Measurements from ENCODE around the gene COL4A2.

DNA sequence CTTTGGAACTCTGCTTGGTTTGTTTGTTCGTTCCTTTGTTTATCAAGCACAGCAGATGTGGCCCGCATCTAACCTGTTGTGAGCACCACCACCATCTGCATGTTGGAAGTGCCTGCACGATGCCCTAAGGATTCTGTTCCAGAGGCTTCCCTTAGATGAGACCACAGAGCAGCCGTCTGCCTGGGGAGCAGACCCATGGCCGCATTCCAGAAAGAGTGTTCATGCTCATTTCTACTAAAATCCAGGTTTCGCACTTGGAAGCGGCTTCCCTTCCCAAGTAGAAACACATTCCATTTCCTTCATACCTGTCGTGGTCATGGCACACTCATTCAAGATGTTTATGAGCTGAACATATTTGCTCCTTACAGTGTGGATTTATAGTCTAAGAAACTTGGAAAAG, 27.2 kb downstream of the COL4A2 start:
- no peak for TF ChIP-seq ZNF354C (tag by site-specific recombination; IDR thresholded peaks at IDR 0.05; ENCODE audit: borderline replicate concordance, low read depth)
- no peak for TF ChIP-seq YY1 (tag by site-specific recombination; IDR thresholded peaks at IDR 0.05)
- TF ChIP-seq, protein P1, sequence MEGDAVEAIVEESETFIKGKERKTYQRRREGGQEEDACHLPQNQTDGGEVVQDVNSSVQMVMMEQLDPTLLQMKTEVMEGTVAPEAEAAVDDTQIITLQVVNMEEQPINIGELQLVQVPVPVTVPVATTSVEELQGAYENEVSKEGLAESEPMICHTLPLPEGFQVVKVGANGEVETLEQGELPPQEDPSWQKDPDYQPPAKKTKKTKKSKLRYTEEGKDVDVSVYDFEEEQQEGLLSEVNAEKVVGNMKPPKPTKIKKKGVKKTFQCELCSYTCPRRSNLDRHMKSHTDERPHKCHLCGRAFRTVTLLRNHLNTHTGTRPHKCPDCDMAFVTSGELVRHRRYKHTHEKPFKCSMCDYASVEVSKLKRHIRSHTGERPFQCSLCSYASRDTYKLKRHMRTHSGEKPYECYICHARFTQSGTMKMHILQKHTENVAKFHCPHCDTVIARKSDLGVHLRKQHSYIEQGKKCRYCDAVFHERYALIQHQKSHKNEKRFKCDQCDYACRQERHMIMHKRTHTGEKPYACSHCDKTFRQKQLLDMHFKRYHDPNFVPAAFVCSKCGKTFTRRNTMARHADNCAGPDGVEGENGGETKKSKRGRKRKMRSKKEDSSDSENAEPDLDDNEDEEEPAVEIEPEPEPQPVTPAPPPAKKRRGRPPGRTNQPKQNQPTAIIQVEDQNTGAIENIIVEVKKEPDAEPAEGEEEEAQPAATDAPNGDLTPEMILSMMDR (tag by site-specific recombination; IDR thresholded peaks at IDR 0.05) = no peak
- TF ChIP-seq, protein P2, sequence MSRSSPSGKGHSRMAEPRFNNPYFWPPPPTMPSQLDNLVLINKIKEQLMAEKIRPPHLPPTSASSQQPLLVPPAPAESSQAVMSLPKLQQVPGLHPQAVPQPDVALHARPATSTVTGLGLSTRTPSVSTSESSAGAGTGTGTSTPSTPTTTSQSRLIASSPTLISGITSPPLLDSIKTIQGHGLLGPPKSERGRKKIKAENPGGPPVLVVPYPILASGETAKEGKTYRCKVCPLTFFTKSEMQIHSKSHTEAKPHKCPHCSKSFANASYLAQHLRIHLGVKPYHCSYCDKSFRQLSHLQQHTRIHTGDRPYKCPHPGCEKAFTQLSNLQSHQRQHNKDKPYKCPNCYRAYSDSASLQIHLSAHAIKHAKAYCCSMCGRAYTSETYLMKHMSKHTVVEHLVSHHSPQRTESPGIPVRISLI (tag by site-specific recombination; IDR thresholded peaks at IDR 0.05) = no peak
- TF ChIP-seq PRDM1 (tag by site-specific recombination; IDR thresholded peaks at IDR 0.05) = no peak
- TF ChIP-seq ZNF133 (tag by site-specific recombination; IDR thresholded peaks at IDR 0.05) = no peak
